HG02884 (cell line): Measurements from ENCODE around the gene PRPS1L1.
A peak's percentile ranks its signal among the peaks of the same experiment; 100 is the strongest.

ENCODE experiments used
- ATAC-seq: cut with Tn5 transposase; IDR thresholded peaks from one replicate; pipeline ENCODE4 v1.9.1; 2021; ENCODE audit warnings: mild to moderate bottlenecking, moderate library complexity; ENCODE audit not compliant: unreplicated experiment

PRPS1L1 gene

GRCh38 chr7:18027628-18028027 lies at the start of gene PRPS1L1:
TSS of gene PRPS1L1 (minus strand) at chr7:18027846.
- ATAC-seq: no peak

- ATAC-seq: no peak
These were observed 48.8 kb upstream of the PRPS1L1 start for GRCh38 chr7:18076461-18076860.

GRCh38 chr7:18068745-18069144 lies 41.1 kb upstream of the PRPS1L1 start:
- no peak for ATAC-seq

GRCh38 chr7:18064242-18064838 lies 36.7 kb upstream of the PRPS1L1 start:
- ATAC-seq: peak; percentile 80

- ATAC-seq: no peak
These were observed 35.7 kb upstream of the PRPS1L1 start for GRCh38 chr7:18063149-18063901.

GRCh38 chr7:18059171-18059570 lies 31.5 kb upstream of the PRPS1L1 start:
- ATAC-seq: no peak

- ATAC-seq: no peak
These were observed 26.3 kb upstream of the PRPS1L1 start for GRCh38 chr7:18053941-18054340.

- no peak for ATAC-seq
These were observed 25.7 kb upstream of the PRPS1L1 start for GRCh38 chr7:18053177-18053928.

- no peak for ATAC-seq
These were observed 21.6 kb upstream of the PRPS1L1 start for GRCh38 chr7:18049262-18049661.

- no peak for ATAC-seq
These were observed 19.0 kb upstream of the PRPS1L1 start for GRCh38 chr7:18046601-18047000.

- no peak for ATAC-seq
These were observed 17.5 kb upstream of the PRPS1L1 start for GRCh38 chr7:18045171-18045570.

- no peak for ATAC-seq
These were observed 13.5 kb upstream of the PRPS1L1 start for GRCh38 chr7:18041191-18041590.

- ATAC-seq: no peak
These were observed 12.6 kb upstream of the PRPS1L1 start for GRCh38 chr7:18040196-18040595.

GRCh38 chr7:18038382-18038781 lies 10.7 kb upstream of the PRPS1L1 start:
- ATAC-seq: no peak

GRCh38 chr7:18037609-18038008 lies 10.0 kb upstream of the PRPS1L1 start:
- ATAC-seq: no peak

GRCh38 chr7:18036783-18037182 lies 9.1 kb upstream of the PRPS1L1 start:
- no peak for ATAC-seq

- no peak for ATAC-seq
These were observed 3.1 kb upstream of the PRPS1L1 start for GRCh38 chr7:18030758-18031157.

GRCh38 chr7:18020138-18020715 lies 7.4 kb downstream of the PRPS1L1 start:
- no peak for ATAC-seq

- ATAC-seq: no peak
These were observed 8.1 kb downstream of the PRPS1L1 start for GRCh38 chr7:18019555-18019954.

GRCh38 chr7:18018296-18019215 lies 9.1 kb downstream of the PRPS1L1 start:
- no peak for ATAC-seq
